ENCODE measurements around the gene MACF1.
"Not testable (repeated sequence)": the region's sequence is repeated elsewhere in the genome, so short reads cannot be mapped to it uniquely, and the experiment has no call there.

The MACF1 gene

DNA sequence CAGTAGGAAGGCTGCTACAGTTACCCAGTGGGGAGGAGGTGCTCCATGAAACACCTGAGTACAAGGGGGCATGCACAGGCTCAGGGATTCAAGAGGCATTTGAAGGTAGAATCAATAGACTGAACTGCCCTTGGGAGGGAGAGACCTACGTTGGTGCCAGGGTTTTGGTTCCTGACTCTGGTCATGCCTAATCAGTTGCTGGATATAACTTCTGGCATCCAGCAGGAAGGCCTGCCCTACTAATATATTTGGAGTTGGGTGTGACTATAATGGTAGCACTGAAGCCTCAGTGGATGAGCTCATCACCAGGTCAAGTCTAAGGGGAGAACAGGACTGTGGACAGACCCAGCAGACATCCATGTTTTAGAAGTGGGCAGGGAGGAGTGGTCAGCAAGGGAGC, 271.1 kb downstream of the MACF1 start:
- not testable (repeated sequence) for DNase-seq

DNA sequence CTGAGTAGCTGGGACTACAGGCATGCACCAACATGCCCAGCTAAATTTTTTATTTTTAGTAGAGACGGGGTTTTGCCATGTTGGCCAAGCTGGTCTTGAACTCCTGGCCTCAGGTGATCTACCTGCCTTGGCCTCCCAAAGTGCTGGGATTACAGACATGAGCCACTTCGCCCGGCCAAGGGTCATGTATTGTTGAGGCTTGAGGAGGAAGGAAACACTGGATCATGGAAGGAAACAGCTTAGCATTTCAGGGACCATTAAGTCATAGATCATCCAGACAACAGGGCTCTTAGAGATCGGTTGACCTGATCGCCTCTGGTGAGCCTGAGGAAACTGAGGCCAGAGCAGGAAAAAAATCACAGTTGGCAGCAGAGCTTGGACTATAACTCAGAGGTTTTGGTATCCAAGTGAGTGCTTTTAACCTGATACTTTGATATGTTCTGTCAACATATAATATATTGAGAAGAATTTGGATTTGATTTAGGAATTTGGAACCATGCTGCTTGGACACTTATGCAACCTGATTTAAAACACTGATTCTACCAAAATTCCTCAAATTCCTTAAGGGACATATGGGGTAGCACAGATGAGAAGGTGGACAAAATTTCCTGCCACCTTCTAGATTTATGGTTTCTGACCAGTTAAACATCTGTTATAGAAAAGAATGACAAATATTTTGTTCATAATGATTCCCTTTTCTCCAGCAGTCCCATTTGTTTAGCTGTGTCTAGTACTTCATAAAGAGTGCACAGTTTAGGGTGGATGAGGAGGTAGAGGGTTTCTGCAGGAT, 273.8 kb downstream of the MACF1 start:
- DNase-seq: no peak

GRCh38 chr1:39481289-39481688, 276.8 kb downstream of the MACF1 start:
- no peak for DNase-seq

- no peak for DNase-seq
These were observed 278.8 kb downstream of the MACF1 start for GRCh38 chr1:39483276-39483675.

- no peak for DNase-seq
These were observed 280.1 kb downstream of the MACF1 start for GRCh38 chr1:39484564-39484963.

- no peak for DNase-seq
These were observed 280.7 kb downstream of the MACF1 start for GRCh38 chr1:39485046-39485803.

- DNase-seq: no peak
These were observed 283.6 kb downstream of the MACF1 start for GRCh38 chr1:39488012-39488545.

DNA sequence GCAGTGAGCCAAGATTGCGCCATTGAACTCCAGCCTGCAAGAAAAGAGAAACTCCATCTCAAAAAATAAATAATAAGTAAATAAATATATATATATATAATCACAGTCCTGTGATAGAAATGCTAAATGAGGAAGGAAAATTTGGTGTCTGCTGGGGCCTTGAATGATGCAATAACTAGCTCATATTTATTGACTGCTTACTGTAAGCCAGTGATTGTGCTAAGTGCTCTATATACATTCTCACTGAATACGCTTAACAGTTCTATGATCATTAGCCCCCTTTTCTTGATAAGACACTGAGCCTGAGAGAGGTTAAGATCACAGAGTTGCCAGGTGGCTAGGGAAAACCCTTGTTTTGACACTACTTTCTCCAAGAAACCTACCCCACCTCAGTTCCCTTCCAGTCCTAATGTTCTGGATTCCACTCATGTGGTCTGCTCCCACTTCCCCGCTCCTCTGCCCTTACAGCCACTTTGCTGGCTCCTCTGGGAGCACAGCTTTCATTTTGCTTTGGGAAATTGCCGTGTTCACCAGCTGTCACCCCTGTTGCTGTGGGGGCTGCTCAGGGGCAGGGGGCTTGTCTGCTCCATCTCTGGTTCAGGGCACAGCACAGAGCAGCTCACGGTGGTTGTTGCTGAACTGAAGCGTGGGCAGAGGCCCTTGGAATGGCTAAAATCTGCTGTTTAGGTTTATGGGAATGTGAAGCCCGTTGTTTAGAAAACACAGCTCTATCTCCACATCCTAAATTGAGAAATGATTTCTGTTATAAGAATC, 284.5 kb downstream of the MACF1 start:
- no peak for DNase-seq

GRCh38 chr1:39489567-39490239, 285.2 kb downstream of the MACF1 start:
- DNase-seq: no peak

DNA sequence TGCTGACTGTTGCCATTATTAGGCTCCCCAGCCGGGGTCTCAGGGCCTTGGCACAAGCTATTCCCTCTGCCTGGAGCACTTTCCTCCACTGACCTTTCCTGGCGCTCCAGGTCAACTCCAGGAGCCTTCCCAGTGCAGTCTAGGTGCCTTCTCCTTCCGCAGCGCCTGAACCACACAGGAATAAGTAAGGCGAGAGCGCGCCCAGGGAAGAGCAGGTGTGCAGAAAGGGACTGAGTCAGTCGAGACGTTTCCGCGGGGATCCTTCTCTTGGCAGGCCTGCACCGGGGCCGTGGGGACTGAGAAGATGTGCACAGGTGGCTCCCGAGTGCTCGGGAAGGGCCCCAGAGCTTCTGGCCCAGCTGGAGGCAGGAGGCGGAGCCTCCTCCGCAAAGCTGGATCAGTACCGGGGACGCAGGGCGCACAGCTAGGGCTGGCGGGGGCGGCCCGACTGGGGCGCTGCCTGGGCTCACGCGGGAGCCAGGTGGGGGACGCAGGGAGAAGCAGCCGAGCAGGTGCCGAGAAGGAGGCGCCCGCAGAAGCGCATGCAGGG, 286.2 kb downstream of the MACF1 start:
- DNase-seq: no peak

DNA sequence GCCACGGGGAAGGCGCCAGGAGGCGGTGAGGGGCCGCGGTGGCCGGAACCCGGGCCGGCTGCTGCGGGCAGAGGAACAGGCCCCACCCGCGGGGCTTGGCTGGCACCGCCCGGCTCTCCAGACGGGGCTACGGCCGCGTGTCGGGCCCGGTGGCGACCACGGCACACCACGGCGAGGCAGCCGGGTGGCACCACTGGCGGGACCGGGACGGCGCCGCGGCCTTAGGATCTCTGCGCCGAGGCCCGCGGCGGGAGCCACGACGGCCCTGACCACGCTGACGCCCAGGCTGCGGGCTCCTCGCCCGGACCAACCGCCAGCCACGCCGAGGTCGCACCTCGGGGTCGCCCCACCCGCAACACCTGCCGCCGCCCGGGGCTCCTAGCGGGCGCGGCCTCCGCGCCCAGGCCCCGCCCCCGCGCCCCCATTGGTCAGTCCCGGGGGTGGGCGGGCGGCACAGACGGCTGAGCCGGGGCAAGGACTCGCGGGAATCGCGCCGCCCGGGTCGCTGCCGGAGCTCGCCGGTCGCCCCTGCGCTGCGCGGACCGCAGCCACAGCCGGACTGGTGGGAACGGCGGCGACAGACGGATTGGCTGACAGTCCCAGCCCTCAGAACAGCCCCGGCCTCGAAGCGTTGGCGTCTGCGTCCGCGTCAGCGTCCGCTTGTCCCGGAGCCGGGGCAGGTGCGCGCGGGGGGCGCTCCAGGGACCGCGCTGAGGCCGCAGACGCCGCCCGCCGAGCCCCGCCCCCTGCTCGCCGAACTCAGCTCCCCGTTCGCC, 286.8 kb downstream of the MACF1 start, which contains the start of gene BMP8A:
Gene BMP8A (plus strand): TSS at position 491 of the 776 bp plus-strand sequence. CDS start 356 bp downstream, outside the sequence.
- peak; percentile 11 for DNase-seq

GRCh38 chr1:39492118-39493042, 287.9 kb downstream of the MACF1 start:
- not testable (repeated sequence) for DNase-seq

GRCh38 chr1:39493043-39493810, 288.7 kb downstream of the MACF1 start:
- not testable (repeated sequence) for DNase-seq

GRCh38 chr1:39494671-39495410, 290.3 kb downstream of the MACF1 start:
- no peak for DNase-seq

DNA sequence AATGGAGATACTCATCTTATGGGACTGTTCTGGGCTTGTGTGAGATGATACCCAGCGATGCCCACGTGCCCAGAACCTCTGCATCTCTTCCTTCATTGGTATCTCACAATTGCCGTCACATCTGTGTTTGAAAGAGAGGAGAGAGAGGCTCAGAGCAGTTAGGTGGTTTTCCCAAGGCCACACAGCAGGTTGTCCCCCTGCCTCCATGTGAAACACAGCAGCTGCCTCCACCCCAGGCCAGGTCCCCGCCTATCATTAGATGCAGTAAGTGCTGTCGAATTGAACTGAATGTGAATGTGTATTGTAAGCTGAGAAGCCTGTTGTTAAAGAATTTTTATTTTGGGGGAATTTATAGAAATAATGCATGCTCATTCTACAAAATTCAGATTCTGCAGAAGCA, 292.0 kb downstream of the MACF1 start:
- DNase-seq: not testable (repeated sequence)

DNA sequence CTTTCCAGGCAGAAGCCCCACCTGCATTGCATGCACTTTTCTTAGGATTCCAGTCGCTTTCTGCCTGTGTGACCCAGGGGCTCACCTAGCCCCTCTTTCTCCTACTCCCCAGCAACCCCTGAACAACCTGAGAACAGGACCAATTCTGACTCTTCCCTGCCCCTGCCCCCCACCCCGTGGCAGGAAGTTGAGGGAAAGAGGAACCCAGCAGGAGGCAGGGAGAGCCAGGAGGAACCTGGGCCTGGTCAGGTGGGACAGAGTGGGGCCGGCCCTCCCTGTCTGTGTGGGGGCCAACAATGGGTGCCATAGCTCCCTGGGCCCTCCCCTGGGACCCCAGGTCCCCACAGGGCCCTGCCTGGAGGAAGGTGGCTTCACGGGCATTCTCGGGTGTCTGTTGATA, 293.1 kb downstream of the MACF1 start:
- DNase-seq: no peak

DNA sequence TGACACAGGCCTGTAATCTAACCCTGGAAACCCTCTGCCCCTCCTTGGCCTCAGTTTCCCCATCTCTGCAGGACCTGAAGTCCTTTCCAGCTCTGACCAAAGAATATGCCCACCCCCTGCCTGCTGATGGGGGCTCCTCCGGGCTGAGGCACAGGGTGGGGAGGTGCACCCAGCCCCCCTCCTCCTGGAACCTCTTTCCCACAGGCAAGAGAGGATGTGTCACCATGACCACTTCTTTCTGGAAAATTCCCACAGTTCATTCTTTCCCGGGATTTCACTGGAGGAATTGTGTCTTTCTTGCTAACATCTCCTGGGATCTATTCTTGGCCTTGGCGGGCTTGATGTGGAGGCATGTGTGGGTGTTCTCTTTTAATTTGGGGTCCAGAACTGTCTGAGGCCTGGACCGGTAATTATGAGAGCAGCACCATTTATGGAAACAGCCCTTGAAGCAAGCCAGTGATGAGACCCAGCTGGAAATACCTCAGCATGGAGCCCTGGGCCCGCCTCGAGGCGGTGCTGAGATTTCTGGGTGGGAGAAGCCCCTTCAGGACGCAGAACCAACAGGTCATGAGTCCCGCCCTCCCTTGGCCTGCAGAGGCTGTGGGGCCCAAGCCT, 293.7 kb downstream of the MACF1 start:
- not testable (repeated sequence) for DNase-seq

GRCh38 chr1:39498821-39499220, 294.3 kb downstream of the MACF1 start:
- not testable (repeated sequence) for DNase-seq
